ENCODE results near the gene SELENOK. TPM values are rescaled to one million over a fixed set of nuclear protein-coding genes. Genes with fewer than 3 reads are reported as not detected.

The SELENOK gene
- total RNA-seq, 1 experiment from 2014 or later, result 51.5 TPM

DNA sequence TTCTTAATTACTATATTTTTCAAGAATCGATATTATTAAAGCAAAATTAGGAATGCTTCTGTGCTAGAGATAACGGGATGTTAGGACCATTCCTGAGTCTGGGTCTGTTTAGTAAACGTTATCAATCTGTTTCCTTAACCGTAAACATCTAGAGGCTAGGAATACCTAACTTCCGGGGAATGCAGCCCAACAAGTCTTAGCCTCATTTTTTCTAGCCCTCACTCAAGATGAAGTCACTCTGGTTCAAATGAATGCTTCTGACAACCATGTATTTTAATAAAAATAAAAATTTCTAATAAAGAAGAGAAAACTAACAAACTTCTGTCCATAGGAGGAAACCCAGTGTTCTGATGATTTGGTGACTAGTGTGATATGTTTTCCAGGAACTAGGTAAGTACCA lies 11.1 kb upstream of the SELENOK start:
- Mint-ChIP-seq H3K4me3 (ENCODE audit: unreplicated experiment) (no peak overlapping the region), H3K36me3 (ENCODE audit: insufficient read depth, unreplicated experiment) (no peaks in the 10 kb centered on the region), H3K4me1 (ENCODE audit: low read depth, unreplicated experiment) (no peaks in the 10 kb centered on the region), H3K27ac (ENCODE audit: unreplicated experiment) (no peak overlapping the region), H3K27me3 (ENCODE audit: insufficient read depth, unreplicated experiment) (peaks cover 7% of the 10 kb centered on the region), H3K9me3 (ENCODE audit: unreplicated experiment) (no peaks in the 10 kb centered on the region)
- Histone ChIP-seq H3K36me3 (ENCODE audit: control insufficient read depth, insufficient read depth, low read length) (no peaks in the 10 kb centered on the region), H3K4me1 (no peaks in the 10 kb centered on the region), H3K4me3 (ENCODE audit: low read depth, low read length) (no peak overlapping the region), H3K27me3 (replicated peaks; ENCODE audit: control insufficient read depth, insufficient read depth, low read length) (no peaks in the 10 kb centered on the region), H3K9me3 (no peaks in the 10 kb centered on the region; the same call in 1 of the 2 replicates)
- intact Hi-C loops (cut with micrococcal nuclease; ENCODE audit: unreplicated experiment), result no loop called here
- no peak for DNase-seq
- TF ChIP-seq, protein P1, sequence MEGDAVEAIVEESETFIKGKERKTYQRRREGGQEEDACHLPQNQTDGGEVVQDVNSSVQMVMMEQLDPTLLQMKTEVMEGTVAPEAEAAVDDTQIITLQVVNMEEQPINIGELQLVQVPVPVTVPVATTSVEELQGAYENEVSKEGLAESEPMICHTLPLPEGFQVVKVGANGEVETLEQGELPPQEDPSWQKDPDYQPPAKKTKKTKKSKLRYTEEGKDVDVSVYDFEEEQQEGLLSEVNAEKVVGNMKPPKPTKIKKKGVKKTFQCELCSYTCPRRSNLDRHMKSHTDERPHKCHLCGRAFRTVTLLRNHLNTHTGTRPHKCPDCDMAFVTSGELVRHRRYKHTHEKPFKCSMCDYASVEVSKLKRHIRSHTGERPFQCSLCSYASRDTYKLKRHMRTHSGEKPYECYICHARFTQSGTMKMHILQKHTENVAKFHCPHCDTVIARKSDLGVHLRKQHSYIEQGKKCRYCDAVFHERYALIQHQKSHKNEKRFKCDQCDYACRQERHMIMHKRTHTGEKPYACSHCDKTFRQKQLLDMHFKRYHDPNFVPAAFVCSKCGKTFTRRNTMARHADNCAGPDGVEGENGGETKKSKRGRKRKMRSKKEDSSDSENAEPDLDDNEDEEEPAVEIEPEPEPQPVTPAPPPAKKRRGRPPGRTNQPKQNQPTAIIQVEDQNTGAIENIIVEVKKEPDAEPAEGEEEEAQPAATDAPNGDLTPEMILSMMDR (IDR thresholded peaks at IDR 0.05; ENCODE audit: insufficient read depth in 1 of 2, low read depth in 1 of 2, low read length in 1 of 2, severe bottlenecking in 1 of 2, unreplicated experiment in 1 of 2), result no peak
- CTCF ChIA-PET, result interaction anchor here (1.0 kb wide), 1 partner anchor 11 kb away, joined by 3 read pairs; the partner anchor contains the start of gene SELENOK
- POLR2A ChIA-PET, result no interaction called here
- no TSS peak for BruUV-seq (replicated peaks)

GRCh38 chr3:53902067-53902466 lies 10.4 kb upstream of the SELENOK start:
- no TSS peak for BruUV-seq (replicated peaks)
- H3K9me3 ChIP-seq, result no peaks in the 10 kb centered on the region; the same call in 1 of the 2 replicates
- Mint-ChIP-seq H3K27me3 (ENCODE audit: insufficient read depth, unreplicated experiment) (peaks cover 6% of the 10 kb centered on the region), H3K36me3 (ENCODE audit: insufficient read depth, unreplicated experiment) (no peaks in the 10 kb centered on the region), H3K9me3 (ENCODE audit: unreplicated experiment) (no peaks in the 10 kb centered on the region), H3K4me3 (ENCODE audit: unreplicated experiment) (no peak overlapping the region), H3K27ac (ENCODE audit: unreplicated experiment) (no peak overlapping the region), H3K4me1 (ENCODE audit: low read depth, unreplicated experiment) (no peaks in the 10 kb centered on the region)
- ChIA-PET POLR2A (no interaction called here), CTCF (interaction anchor here (1.0 kb wide), 1 partner anchor 10 kb away, joined by 3 read pairs; the partner anchor contains the start of gene SELENOK)
- no peak overlapping the region for H3K4me3 ChIP-seq (ENCODE audit: low read depth, low read length)
- H3K36me3 ChIP-seq (ENCODE audit: control insufficient read depth, insufficient read depth, low read length), result no peaks in the 10 kb centered on the region
- H3K4me1 ChIP-seq, result no peaks in the 10 kb centered on the region
- DNase-seq, result no peak
- intact Hi-C loops (cut with micrococcal nuclease; ENCODE audit: unreplicated experiment), result no loop called here
- TF ChIP-seq, protein P1 (IDR thresholded peaks at IDR 0.05; ENCODE audit: insufficient read depth in 1 of 2, low read depth in 1 of 2, low read length in 1 of 2, severe bottlenecking in 1 of 2, unreplicated experiment in 1 of 2), result no peak
- no peaks in the 10 kb centered on the region for H3K27me3 ChIP-seq (replicated peaks; ENCODE audit: control insufficient read depth, insufficient read depth, low read length)

GRCh38 chr3:53900666-53901331 lies 9.1 kb upstream of the SELENOK start:
- TF ChIP-seq, protein P1 (IDR thresholded peaks at IDR 0.05; ENCODE audit: insufficient read depth in 1 of 2, low read depth in 1 of 2, low read length in 1 of 2, severe bottlenecking in 1 of 2, unreplicated experiment in 1 of 2), result no peak
- H3K9me3 Mint-ChIP-seq (ENCODE audit: unreplicated experiment), result no peaks in the 10 kb centered on the region
- Histone ChIP-seq H3K4me3 (ENCODE audit: low read depth, low read length) (no peak overlapping the region), H3K36me3 (ENCODE audit: control insufficient read depth, insufficient read depth, low read length) (no peaks in the 10 kb centered on the region), H3K27me3 (replicated peaks; ENCODE audit: control insufficient read depth, insufficient read depth, low read length) (no peaks in the 10 kb centered on the region), H3K4me1 (no peaks in the 10 kb centered on the region), H3K9me3 (no peaks in the 10 kb centered on the region)
- no peak for DNase-seq
- no peak overlapping the region for H3K4me3 Mint-ChIP-seq (ENCODE audit: unreplicated experiment)
- H3K27ac Mint-ChIP-seq (ENCODE audit: unreplicated experiment), result no peak overlapping the region
- CTCF ChIA-PET, result no interaction called here
- BruUV-seq (replicated peaks), result no TSS peak
- intact Hi-C loops (cut with micrococcal nuclease; ENCODE audit: unreplicated experiment), result no loop called here
- no peaks in the 10 kb centered on the region for H3K36me3 Mint-ChIP-seq (ENCODE audit: insufficient read depth, unreplicated experiment)
- peaks cover under 1% of the 10 kb centered on the region for H3K27me3 Mint-ChIP-seq (ENCODE audit: insufficient read depth, unreplicated experiment)
- no peaks in the 10 kb centered on the region for H3K4me1 Mint-ChIP-seq (ENCODE audit: low read depth, unreplicated experiment)
- POLR2A ChIA-PET, result no interaction called here
